ENCODE results near the gene ABHD2.

- no peak for TF ChIP-seq ZNF274 (IDR thresholded peaks at IDR 0.05; ENCODE audit: low read depth, low read length)
- no peak for TF ChIP-seq YY1 (IDR thresholded peaks at IDR 0.05; ENCODE audit: insufficient read depth, insufficient read length)
Observed at GRCh38 chr15:89126009-89126408, 37.8 kb downstream of the ABHD2 start.

Measured in NT2/D1 (cell line).